BLaER1 (cell line): Measurements from ENCODE around the gene CYP8B1.

Experiments used
- H3K27ac ChIP-seq: shearing (Covaris generic); formaldehyde crosslinking; 2 replicates; pipeline ENCODE4 v1.8.1; 2022
- H3K27me3 ChIP-seq: shearing (Covaris generic); formaldehyde crosslinking; 2 replicates; pipeline ENCODE4 v1.8.1; 2022
- H3K36me3 ChIP-seq: shearing (Covaris generic); formaldehyde crosslinking; 2 replicates; pipeline ENCODE4 v1.8.1; 2022
- H3K4me1 ChIP-seq: shearing (Covaris generic); formaldehyde crosslinking; 2 replicates; pipeline ENCODE4 v1.8.1; 2022
- H3K4me2 ChIP-seq: shearing (Covaris generic); formaldehyde crosslinking; 2 replicates; pipeline ENCODE4 v1.8.1; 2022
- H3K4me3 ChIP-seq: shearing (Covaris generic); formaldehyde crosslinking; 2 replicates; pipeline ENCODE4 v1.8.1; 2022
- H3K9ac ChIP-seq: shearing (Covaris generic); formaldehyde crosslinking; 2 replicates; pipeline ENCODE4 v1.8.1; 2022
- H3K9me3 ChIP-seq: shearing (Covaris generic); formaldehyde crosslinking; 2 replicates; pipeline ENCODE4 v1.8.1; 2022
- H4K20me1 ChIP-seq: shearing (Covaris generic); formaldehyde crosslinking; 2 replicates; pipeline ENCODE4 v1.8.1; 2022
- Cebpa-rat ChIP-seq: shearing (Covaris generic); IDR thresholded peaks from 2 replicates; pipeline ENCODE4 v1.8.1; 2022

The CYP8B1 gene

GRCh38 chr3:42855547-42856380 is 19.9 kb downstream of the CYP8B1 start:
- TF ChIP-seq Cebpa-rat: no peak
- Histone ChIP-seq H3K27ac (no peak overlapping the region), H4K20me1 (no peaks in the 10 kb centered on the region), H3K4me3 (no peak overlapping the region), H3K9ac (no peak overlapping the region), H3K36me3 (no peaks in the 10 kb centered on the region), H3K4me2 (no peak overlapping the region; the same call in 1 of the 2 replicates), H3K4me1 (peaks cover 44% of the 10 kb centered on the region), H3K27me3 (no peaks in the 10 kb centered on the region), H3K9me3 (no peaks in the 10 kb centered on the region)

- no peak overlapping the region for H3K4me2 ChIP-seq
- no peaks in the 10 kb centered on the region for H3K27me3 ChIP-seq
Observed at GRCh38 chr3:42855219-42855546, 20.5 kb downstream of the CYP8B1 start.

GRCh38 chr3:42853739-42854302 is 21.9 kb downstream of the CYP8B1 start:
- H3K9ac ChIP-seq: no peak overlapping the region
- no peaks in the 10 kb centered on the region for H4K20me1 ChIP-seq
- H3K27me3 ChIP-seq: no peaks in the 10 kb centered on the region
- no peak overlapping the region for H3K27ac ChIP-seq
- no peak for TF ChIP-seq Cebpa-rat
- H3K4me3 ChIP-seq: no peak overlapping the region
- H3K36me3 ChIP-seq: no peaks in the 10 kb centered on the region
- H3K4me2 ChIP-seq: peak overlapping the region; percentile 74
- H3K9me3 ChIP-seq: no peaks in the 10 kb centered on the region
- peaks cover 48% of the 10 kb centered on the region for H3K4me1 ChIP-seq

More at GRCh38 chr3:42855219-42855546, 20.5 kb downstream of the CYP8B1 start:
- H3K9me3 ChIP-seq: no peaks in the 10 kb centered on the region
- H3K9ac ChIP-seq: no peak overlapping the region
- H3K27ac ChIP-seq: no peak overlapping the region
- no peak overlapping the region for H3K4me3 ChIP-seq
- TF ChIP-seq Cebpa-rat: no peak
- H4K20me1 ChIP-seq: no peaks in the 10 kb centered on the region
- peaks cover 48% of the 10 kb centered on the region for H3K4me1 ChIP-seq
- H3K36me3 ChIP-seq: no peaks in the 10 kb centered on the region

- Histone ChIP-seq H3K27ac (peak overlapping the region; percentile 64), H3K27me3 (no peaks in the 10 kb centered on the region), H3K9ac (peak overlapping the region; percentile 62; the same call in 1 of the 2 replicates), H3K4me1 (peaks cover 54% of the 10 kb centered on the region), H4K20me1 (no peaks in the 10 kb centered on the region), H3K9me3 (no peaks in the 10 kb centered on the region), H3K4me2 (peak overlapping the region; percentile 74), H3K36me3 (no peaks in the 10 kb centered on the region), H3K4me3 (no peak overlapping the region)
- no peak for TF ChIP-seq Cebpa-rat
Observed at GRCh38 chr3:42853056-42853455, 22.6 kb downstream of the CYP8B1 start.

- peak overlapping the region; percentile 18; the same call in 1 of the 2 replicates for H3K4me3 ChIP-seq
- peak overlapping the region; percentile 62 for H3K9ac ChIP-seq
- H3K4me1 ChIP-seq: peaks cover 60% of the 10 kb centered on the region
- H3K4me2 ChIP-seq: peak overlapping the region; percentile 74
- no peaks in the 10 kb centered on the region for H4K20me1 ChIP-seq
- no peaks in the 10 kb centered on the region for H3K36me3 ChIP-seq
- H3K9me3 ChIP-seq: no peaks in the 10 kb centered on the region
- peak overlapping the region; percentile 64 for H3K27ac ChIP-seq
- no peaks in the 10 kb centered on the region for H3K27me3 ChIP-seq
- TF ChIP-seq Cebpa-rat: no peak
Observed at GRCh38 chr3:42852441-42852840, 23.2 kb downstream of the CYP8B1 start.

GRCh38 chr3:42851228-42851834 is 24.3 kb downstream of the CYP8B1 start:
- no peaks in the 10 kb centered on the region for H3K36me3 ChIP-seq
- peak overlapping the region; percentile 27; the same call in 1 of the 2 replicates for H3K27ac ChIP-seq
- no peak overlapping the region for H3K9ac ChIP-seq
- no peaks in the 10 kb centered on the region for H3K9me3 ChIP-seq
- TF ChIP-seq Cebpa-rat: no peak
- no peak overlapping the region for H3K4me3 ChIP-seq
- H3K4me2 ChIP-seq: peak overlapping the region; percentile 74
- H3K27me3 ChIP-seq: no peaks in the 10 kb centered on the region
- H3K4me1 ChIP-seq: peaks cover 68% of the 10 kb centered on the region
- no peaks in the 10 kb centered on the region for H4K20me1 ChIP-seq

- no peak overlapping the region for H3K9ac ChIP-seq
- no peaks in the 10 kb centered on the region for H3K36me3 ChIP-seq
- H3K4me1 ChIP-seq: peaks cover 72% of the 10 kb centered on the region
- H3K4me3 ChIP-seq: no peak overlapping the region
- H3K4me2 ChIP-seq: no peak overlapping the region
- H3K9me3 ChIP-seq: no peaks in the 10 kb centered on the region
- TF ChIP-seq Cebpa-rat: no peak
- H3K27me3 ChIP-seq: no peaks in the 10 kb centered on the region
- H3K27ac ChIP-seq: no peak overlapping the region
- no peaks in the 10 kb centered on the region for H4K20me1 ChIP-seq
Observed at GRCh38 chr3:42850263-42850662, 25.4 kb downstream of the CYP8B1 start.

- H3K27ac ChIP-seq: 0 out of 2 replicates have a peak overlapping the region, but pooled peaks have one; percentile 3
- no peak overlapping the region for H3K9ac ChIP-seq
- H3K4me3 ChIP-seq: no peak overlapping the region
- no peaks in the 10 kb centered on the region for H4K20me1 ChIP-seq
- H3K4me1 ChIP-seq: peaks cover 82% of the 10 kb centered on the region
- no peaks in the 10 kb centered on the region for H3K36me3 ChIP-seq
- no peaks in the 10 kb centered on the region for H3K9me3 ChIP-seq
- no peak overlapping the region for H3K4me2 ChIP-seq
- TF ChIP-seq Cebpa-rat: no peak
- H3K27me3 ChIP-seq: no peaks in the 10 kb centered on the region
Observed at GRCh38 chr3:42849017-42849416, 26.7 kb downstream of the CYP8B1 start.

- TF ChIP-seq Cebpa-rat: no peak
Observed at GRCh38 chr3:42847731-42848130, 27.9 kb downstream of the CYP8B1 start.

More at GRCh38 chr3:42847731-42848130, 27.9 kb downstream of the CYP8B1 start:
- Histone ChIP-seq H3K4me3 (no peak overlapping the region), H3K36me3 (no peaks in the 10 kb centered on the region), H3K27me3 (no peaks in the 10 kb centered on the region), H4K20me1 (no peaks in the 10 kb centered on the region), H3K9ac (peak overlapping the region; percentile 71), H3K9me3 (no peaks in the 10 kb centered on the region), H3K4me2 (peak overlapping the region; percentile 70), H3K4me1 (peaks cover 75% of the 10 kb centered on the region), H3K27ac (peak overlapping the region; percentile 84)
